Muscle of leg (tissue), 11 donors: ENCODE measurements around the gene MMD2. TPM values are rescaled to one million over a fixed set of nuclear protein-coding genes. Genes with fewer than 3 reads are reported as not detected.

Experiments
- DNase-seq: peaks from one replicate; pipeline ENCODE4 v3.0.0; 2013
- H3K27ac ChIP-seq: one replicate; pipeline ENCODE4 v1.5.1; 2013; ENCODE audit warnings: mild to moderate bottlenecking, low read length, control low read depth
- H3K27me3 ChIP-seq: one replicate; pipeline ENCODE4 v1.6.1; 2013; ENCODE audit warnings: low read length; ENCODE audit not compliant: control insufficient read depth, insufficient read depth
- H3K36me3 ChIP-seq: one replicate; pipeline ENCODE4 v1.6.1; 2013; ENCODE audit warnings: low read length; ENCODE audit not compliant: control insufficient read depth, insufficient read depth
- H3K4me1 ChIP-seq: one replicate; pipeline ENCODE4 v1.6.1; 2013; ENCODE audit warnings: low read length; ENCODE audit not compliant: control insufficient read depth, insufficient read depth
- H3K4me3 ChIP-seq: one replicate; pipeline ENCODE4 v1.5.1; 2013; ENCODE audit warnings: low read length, control low read depth
- H3K9me3 ChIP-seq: replicated peaks from 2 replicates; pipeline ENCODE4 v1.6.1; 2013; ENCODE audit warnings: low read depth, low read length; ENCODE audit not compliant: control insufficient read depth
- WGBS: methylation state at CpG from one replicate; pipeline ENCODE4 v1.1.5; 2013; ENCODE audit warnings: missing lambda C conversion rate; ENCODE audit not compliant: insufficient coverage; 5-methylcytosine and 5-hydroxymethylcytosine counted together
- polyA plus RNA-seq, 8 donors: library from polyadenylated mRNA; unstranded; fragments of 120-200 nt; gene quantifications; one replicate each; pipeline versions ENCODE4 v1.2.1 to v1.2.3, GENCODE V29; 2013; ENCODE audit warnings: inconsistent platforms in 1 of 8, low replicate concordance in 1 of 8; ENCODE audit not compliant: insufficient read length in 8 of 8, insufficient read depth in 1 of 8
- total RNA-seq: library from RNA; stranded (reverse); fragments of 120-200 nt; gene quantifications from one replicate; pipeline ENCODE4 v1.2.4, GENCODE V29; 2013

MMD2 gene
- total and polyA plus RNA-seq, 9 donors: 0.05 to 0.77 (median 0.07) TPM; not detected in 4

DNA sequence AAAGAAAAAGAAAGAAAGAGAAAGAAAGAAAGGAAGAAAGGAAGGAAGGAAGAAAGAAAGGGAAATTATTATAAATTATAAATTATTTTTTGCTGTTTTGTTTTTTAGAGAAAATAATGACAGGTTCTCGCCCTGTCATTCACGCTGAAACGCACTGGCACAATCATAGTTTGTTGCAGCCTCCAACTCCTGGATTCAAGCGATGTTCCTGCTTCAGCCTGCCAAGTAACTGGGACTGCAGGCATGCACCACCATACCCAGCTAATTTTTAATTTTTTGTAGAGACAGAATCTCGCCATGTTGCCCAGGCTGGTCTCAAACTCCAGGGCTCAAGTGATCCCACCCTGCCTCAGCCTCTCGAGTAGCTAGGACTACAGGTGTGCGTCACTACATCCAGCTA, 21.6 kb downstream of the MMD2 start:
- no peaks in the 10 kb centered on the region for H3K4me1 ChIP-seq
- H3K27ac ChIP-seq: no peak overlapping the region
- no peak for DNase-seq
- no peaks in the 10 kb centered on the region for H3K27me3 ChIP-seq
- H3K4me3 ChIP-seq: no peak overlapping the region
- WGBS: 85% methylated on average over 3 of the region's 7 CpGs
- no peaks in the 10 kb centered on the region for H3K36me3 ChIP-seq
- H3K9me3 ChIP-seq: no peaks in the 10 kb centered on the region

- no peaks in the 10 kb centered on the region for H3K36me3 ChIP-seq
- no peaks in the 10 kb centered on the region for H3K27me3 ChIP-seq
- 77% methylated on average over 10 of the region's 15 CpGs for WGBS
- H3K27ac ChIP-seq: no peak overlapping the region
- no peak overlapping the region for H3K4me3 ChIP-seq
- no peaks in the 10 kb centered on the region for H3K4me1 ChIP-seq
- H3K9me3 ChIP-seq: no peaks in the 10 kb centered on the region
- DNase-seq: no peak
Measured at GRCh38 chr7:4934419-4935025, 24.5 kb downstream of the MMD2 start.

DNA sequence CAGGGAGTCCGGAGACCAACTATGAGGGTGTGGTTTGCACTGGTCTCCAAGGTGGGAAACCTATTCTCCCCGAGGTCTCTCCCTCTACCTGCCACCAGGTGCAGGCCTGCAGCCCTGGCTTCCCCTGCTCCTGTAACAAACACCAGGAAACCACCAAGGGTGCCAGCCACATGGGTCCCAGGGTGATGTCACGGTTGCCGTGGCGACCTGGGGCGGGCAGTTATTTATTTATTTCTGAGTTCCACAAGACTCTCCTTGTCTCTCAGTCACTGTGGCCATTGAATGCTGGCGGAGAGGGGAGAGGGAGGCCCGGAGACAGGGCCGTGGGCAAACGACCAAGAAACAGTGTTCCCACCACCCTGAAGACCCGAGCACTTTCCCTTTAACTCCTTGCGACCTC, 27.0 kb downstream of the MMD2 start:
- Histone ChIP-seq H3K9me3 (no peaks in the 10 kb centered on the region), H3K27me3 (peaks cover 2% of the 10 kb centered on the region), H3K4me3 (no peak overlapping the region), H3K27ac (no peak overlapping the region), H3K4me1 (no peaks in the 10 kb centered on the region), H3K36me3 (no peaks in the 10 kb centered on the region)
- DNase-seq: peak; percentile 16
- WGBS: 14% methylated on average over 1 of the region's 12 CpGs

DNA sequence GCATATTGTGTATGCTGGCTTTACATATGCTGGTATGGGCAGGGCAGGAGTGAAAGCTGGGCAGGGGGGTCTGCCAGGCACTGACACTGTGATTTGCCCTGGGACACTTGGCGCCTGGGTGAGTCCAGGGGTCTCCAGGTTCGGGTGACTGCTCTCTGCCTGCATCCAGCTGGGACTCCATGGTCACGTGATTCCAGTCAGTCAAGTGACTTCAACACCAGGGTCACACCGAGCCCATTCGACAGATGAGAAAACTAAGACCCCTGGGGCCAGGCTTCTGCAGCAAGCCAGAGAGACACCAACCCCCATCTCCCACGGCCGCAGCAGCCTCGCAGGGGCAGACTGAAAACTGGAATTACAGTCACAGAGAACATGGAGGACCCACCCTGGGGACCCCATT, 30.0 kb downstream of the MMD2 start:
- 83% methylated on average over 8 of the region's 8 CpGs for WGBS
- Histone ChIP-seq H3K27me3 (peaks cover 2% of the 10 kb centered on the region), H3K9me3 (no peaks in the 10 kb centered on the region)

GRCh38 chr7:4928445-4928844, 30.5 kb downstream of the MMD2 start:
- peaks cover 2% of the 10 kb centered on the region for H3K27me3 ChIP-seq
- WGBS: 94% methylated on average over 2 of the region's 2 CpGs
- no peaks in the 10 kb centered on the region for H3K9me3 ChIP-seq
- H3K36me3 ChIP-seq: no peaks in the 10 kb centered on the region
- no peaks in the 10 kb centered on the region for H3K4me1 ChIP-seq
- no peak overlapping the region for H3K27ac ChIP-seq
- H3K4me3 ChIP-seq: no peak overlapping the region
- DNase-seq: no peak

More for the DNA sequence above, 30.0 kb downstream of the MMD2 start:
- no peaks in the 10 kb centered on the region for H3K4me1 ChIP-seq
- no peaks in the 10 kb centered on the region for H3K36me3 ChIP-seq
- H3K27ac ChIP-seq: no peak overlapping the region
- no peak for DNase-seq
- H3K4me3 ChIP-seq: no peak overlapping the region

DNA sequence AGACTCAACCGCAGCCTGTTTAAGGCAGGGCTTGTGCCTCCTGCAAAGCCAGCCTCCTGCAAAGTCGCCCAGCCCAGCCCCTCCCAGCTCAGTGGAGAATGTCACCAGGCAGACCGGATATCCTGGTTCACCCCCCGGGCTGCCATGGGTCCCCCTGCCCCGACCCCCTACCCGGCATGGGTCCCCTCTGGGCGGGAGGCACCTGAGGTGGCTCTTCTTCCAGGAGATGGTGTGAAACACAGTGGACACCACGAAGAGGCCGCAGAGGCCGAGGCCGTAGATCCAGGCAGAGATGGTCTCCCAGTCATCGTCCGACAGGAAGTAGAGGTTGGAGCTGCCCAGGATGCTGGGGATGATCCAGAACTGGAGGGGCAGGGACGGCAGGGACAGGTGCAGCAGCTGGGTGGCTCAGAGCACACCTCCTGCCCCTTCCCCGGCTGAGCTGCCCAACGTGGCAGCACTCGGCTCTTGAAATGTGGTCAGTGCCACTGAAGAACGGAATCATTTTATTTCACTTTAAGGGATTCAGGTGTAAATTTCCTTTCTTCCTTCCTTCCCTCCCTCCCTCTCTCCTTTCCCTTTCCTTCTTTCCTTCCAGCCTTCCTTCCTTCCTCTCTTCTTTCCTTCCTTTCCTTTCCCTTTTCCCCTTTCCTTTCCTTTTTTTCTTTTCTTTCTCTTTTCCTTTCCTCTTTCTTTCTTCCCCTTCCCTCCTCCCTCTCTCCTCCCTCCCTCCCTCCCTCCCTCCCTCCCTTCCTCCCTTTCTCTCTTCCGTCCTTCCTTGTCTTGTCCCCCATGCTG, 38.8 kb downstream of the MMD2 start:
- Histone ChIP-seq H3K9me3 (no peaks in the 10 kb centered on the region), H3K36me3 (no peaks in the 10 kb centered on the region), H3K27ac (no peak overlapping the region), H3K27me3 (no peaks in the 10 kb centered on the region), H3K4me3 (no peak overlapping the region), H3K4me1 (no peaks in the 10 kb centered on the region)
- DNase-seq: no peak
- WGBS: 78% methylated on average over 16 of the region's 19 CpGs

GRCh38 chr7:4916113-4916512, 42.9 kb downstream of the MMD2 start:
- Histone ChIP-seq H3K4me3 (no peak overlapping the region), H3K9me3 (no peaks in the 10 kb centered on the region), H3K27ac (no peak overlapping the region), H3K36me3 (no peaks in the 10 kb centered on the region), H3K27me3 (peaks cover 2% of the 10 kb centered on the region), H3K4me1 (no peaks in the 10 kb centered on the region)
- no peak for DNase-seq
- 42% methylated on average over 2 of the region's 8 CpGs for WGBS

GRCh38 chr7:4911111-4911828, 47.7 kb downstream of the MMD2 start:
- H3K4me1 ChIP-seq: no peaks in the 10 kb centered on the region
- DNase-seq: no peak
- H3K27me3 ChIP-seq: peaks cover 4% of the 10 kb centered on the region
- H3K9me3 ChIP-seq: no peaks in the 10 kb centered on the region
- H3K27ac ChIP-seq: no peak overlapping the region
- no peaks in the 10 kb centered on the region for H3K36me3 ChIP-seq
- WGBS: 81% methylated on average over 11 of the region's 20 CpGs
- no peak overlapping the region for H3K4me3 ChIP-seq

DNA sequence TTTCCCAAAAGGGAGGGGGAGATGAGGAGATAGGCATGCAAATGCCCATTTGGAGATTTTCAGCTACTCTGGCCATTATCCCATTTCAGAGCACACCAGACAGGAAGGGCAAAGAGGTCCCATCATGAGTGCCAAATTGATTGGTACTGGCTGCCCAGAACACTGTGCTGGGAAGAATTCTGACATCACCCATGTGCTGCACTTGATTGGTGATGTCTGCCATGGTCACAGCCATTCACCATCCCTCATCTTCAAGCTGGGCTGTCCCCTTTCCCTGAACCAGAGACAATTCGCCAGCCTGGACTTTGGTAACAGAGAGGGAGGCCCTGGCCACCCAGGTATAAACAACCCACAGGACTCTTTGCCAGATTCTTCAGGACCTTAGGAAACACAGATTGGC, 52.3 kb downstream of the MMD2 start:
- WGBS: 83% methylated on average over 1 of the region's 1 CpG
- Histone ChIP-seq H3K27ac (no peak overlapping the region), H3K27me3 (peaks cover 5% of the 10 kb centered on the region)

DNA sequence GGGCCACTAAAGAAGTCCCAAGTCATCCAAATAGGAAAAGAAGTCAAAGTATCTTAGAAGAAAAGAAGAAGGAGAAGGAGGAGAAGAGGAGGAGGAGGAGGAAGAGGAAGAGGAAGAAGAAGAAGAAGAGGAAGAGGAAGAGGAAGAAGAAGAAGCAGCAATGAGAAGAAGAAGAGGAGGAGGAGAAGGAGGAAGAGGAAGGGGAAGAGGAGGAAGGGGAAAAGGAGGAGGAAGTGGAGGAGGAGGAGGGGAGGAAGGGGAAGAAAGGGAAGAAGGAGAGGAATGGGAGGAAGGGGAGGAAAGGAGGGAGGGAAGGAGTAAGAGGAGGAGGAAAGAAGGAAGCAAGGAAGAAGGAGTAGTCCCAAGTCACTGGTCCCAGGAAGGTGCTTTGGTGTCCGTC, 53.8 kb downstream of the MMD2 start:
- Histone ChIP-seq H3K27me3 (peaks cover 5% of the 10 kb centered on the region), H3K9me3 (no peaks in the 10 kb centered on the region), H3K4me3 (no peak overlapping the region), H3K36me3 (no peaks in the 10 kb centered on the region), H3K4me1 (no peaks in the 10 kb centered on the region), H3K27ac (no peak overlapping the region)
- no peak for DNase-seq
- WGBS: 100% methylated on average over 1 of the region's 1 CpG

More for the DNA sequence above, 52.3 kb downstream of the MMD2 start:
- Histone ChIP-seq H3K36me3 (no peaks in the 10 kb centered on the region), H3K9me3 (no peaks in the 10 kb centered on the region), H3K4me3 (no peak overlapping the region), H3K4me1 (no peaks in the 10 kb centered on the region)
- no peak for DNase-seq
